ENCODE data around the gene CFAP300. TPM values are rescaled to one million over a fixed set of nuclear protein-coding genes. Genes with fewer than 3 reads are reported as not detected.
A peak's percentile ranks its signal among the peaks of the same experiment; 100 is the strongest.

CFAP300 gene
- total RNA-seq, 1 donor from 2014 or later, result 1.7 TPM

DNA sequence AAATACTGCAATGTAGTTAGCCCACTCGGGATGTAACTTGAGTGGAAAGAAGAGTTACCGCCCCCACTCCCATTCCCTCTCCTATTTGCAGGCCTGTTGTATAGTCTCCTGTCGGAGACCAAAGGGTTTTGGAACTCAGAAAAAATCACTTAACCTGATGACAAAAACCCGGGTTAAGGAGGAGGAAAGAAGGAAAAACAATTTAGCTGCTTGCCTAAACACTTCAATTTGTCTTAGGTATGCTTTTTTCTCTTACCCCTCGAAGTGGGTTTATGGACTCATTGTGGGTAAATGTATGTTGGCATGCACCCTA lies 65.2 kb downstream of the CFAP300 start:
- H3K27me3 ChIP-seq, result no peaks in the 10 kb centered on the region
- intact Hi-C loops (cut with DNase I), result no loop called here
- no peaks in the 10 kb centered on the region for H3K36me3 ChIP-seq
- H3K9me3 ChIP-seq, result no peaks in the 10 kb centered on the region
- TF ChIP-seq POLR2AphosphoS5 (IDR thresholded peaks at IDR 0.05; ENCODE audit: insufficient read depth in 1 of 2, low read depth in 1 of 2), result no peak
- TF ChIP-seq, protein P1, sequence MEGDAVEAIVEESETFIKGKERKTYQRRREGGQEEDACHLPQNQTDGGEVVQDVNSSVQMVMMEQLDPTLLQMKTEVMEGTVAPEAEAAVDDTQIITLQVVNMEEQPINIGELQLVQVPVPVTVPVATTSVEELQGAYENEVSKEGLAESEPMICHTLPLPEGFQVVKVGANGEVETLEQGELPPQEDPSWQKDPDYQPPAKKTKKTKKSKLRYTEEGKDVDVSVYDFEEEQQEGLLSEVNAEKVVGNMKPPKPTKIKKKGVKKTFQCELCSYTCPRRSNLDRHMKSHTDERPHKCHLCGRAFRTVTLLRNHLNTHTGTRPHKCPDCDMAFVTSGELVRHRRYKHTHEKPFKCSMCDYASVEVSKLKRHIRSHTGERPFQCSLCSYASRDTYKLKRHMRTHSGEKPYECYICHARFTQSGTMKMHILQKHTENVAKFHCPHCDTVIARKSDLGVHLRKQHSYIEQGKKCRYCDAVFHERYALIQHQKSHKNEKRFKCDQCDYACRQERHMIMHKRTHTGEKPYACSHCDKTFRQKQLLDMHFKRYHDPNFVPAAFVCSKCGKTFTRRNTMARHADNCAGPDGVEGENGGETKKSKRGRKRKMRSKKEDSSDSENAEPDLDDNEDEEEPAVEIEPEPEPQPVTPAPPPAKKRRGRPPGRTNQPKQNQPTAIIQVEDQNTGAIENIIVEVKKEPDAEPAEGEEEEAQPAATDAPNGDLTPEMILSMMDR (IDR thresholded peaks at IDR 0.05), result no peak
- no peak for TF ChIP-seq POLR2A (IDR thresholded peaks at IDR 0.05)
- peak overlapping the region; percentile 99 for H3K27ac ChIP-seq
- H3K4me1 ChIP-seq, result peaks cover 59% of the 10 kb centered on the region
- no peak for DNase-seq (ENCODE audit: extremely low spot score in 2 of 2)
- peak overlapping the region; percentile 88 for H3K4me3 ChIP-seq

DNA sequence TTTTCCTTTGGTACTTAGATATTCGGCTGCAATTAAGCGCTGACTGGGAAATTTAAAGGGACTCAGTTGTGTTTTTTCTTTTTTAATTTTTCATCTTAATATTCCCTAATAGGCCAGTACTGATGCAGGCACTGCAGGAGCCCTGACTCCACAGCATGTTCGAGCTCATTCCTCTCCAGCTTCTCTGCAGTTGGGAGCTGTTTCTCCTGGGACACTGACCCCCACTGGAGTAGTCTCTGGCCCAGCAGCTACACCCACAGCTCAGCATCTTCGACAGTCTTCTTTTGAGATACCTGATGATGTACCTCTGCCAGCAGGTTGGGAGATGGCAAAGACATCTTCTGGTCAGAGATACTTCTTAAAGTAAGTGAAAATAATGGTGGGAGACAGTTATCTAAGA lies 66.8 kb downstream of the CFAP300 start:
- intact Hi-C loops (cut with DNase I), result no loop called here
- no peaks in the 10 kb centered on the region for H3K36me3 ChIP-seq

DNA sequence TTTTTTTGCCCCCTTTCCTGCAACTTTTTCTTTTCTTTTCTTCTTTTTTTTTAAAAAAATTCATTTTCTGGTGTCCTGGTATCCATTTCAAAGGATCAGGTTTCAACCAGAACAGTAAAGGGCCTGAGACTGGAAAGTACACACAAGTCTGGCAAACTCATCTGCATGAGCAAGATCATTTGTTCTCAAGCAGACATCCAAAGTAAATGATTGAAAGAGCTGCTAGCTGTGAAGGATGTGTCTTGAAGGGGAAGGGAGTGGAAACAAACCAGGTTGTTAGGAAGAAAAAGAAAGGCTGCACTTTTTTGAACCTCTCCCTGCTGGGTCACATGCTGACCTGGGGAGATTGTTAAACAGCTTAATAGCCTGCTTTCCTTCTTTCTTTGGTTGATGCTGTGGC lies 68.3 kb downstream of the CFAP300 start:
- TF ChIP-seq, protein P1 (IDR thresholded peaks at IDR 0.05), result no peak
- TF ChIP-seq POLR2AphosphoS5 (IDR thresholded peaks at IDR 0.05; ENCODE audit: insufficient read depth in 1 of 2, low read depth in 1 of 2) (no peak), POLR2A (IDR thresholded peaks at IDR 0.05) (no peak)
- no peaks in the 10 kb centered on the region for H3K36me3 ChIP-seq
- H3K4me1 ChIP-seq, result peaks cover 77% of the 10 kb centered on the region
- peak overlapping the region; percentile 9 for H3K27ac ChIP-seq
- no peak overlapping the region for H3K4me3 ChIP-seq
- intact Hi-C loops (cut with DNase I), result no loop called here
- no peaks in the 10 kb centered on the region for H3K9me3 ChIP-seq
- DNase-seq (ENCODE audit: extremely low spot score in 2 of 2), result no peak
- no peaks in the 10 kb centered on the region for H3K27me3 ChIP-seq

More for the DNA sequence above, 66.8 kb downstream of the CFAP300 start:
- H3K9me3 ChIP-seq, result no peaks in the 10 kb centered on the region
- TF ChIP-seq POLR2AphosphoS5 (IDR thresholded peaks at IDR 0.05; ENCODE audit: insufficient read depth in 1 of 2, low read depth in 1 of 2) (no peak), POLR2A (IDR thresholded peaks at IDR 0.05) (no peak)
- TF ChIP-seq, protein P1 (IDR thresholded peaks at IDR 0.05), result no peak
- H3K27me3 ChIP-seq, result no peaks in the 10 kb centered on the region
- DNase-seq (ENCODE audit: extremely low spot score in 2 of 2), result no peak
- peak overlapping the region; percentile 99 for H3K27ac ChIP-seq
- H3K4me1 ChIP-seq, result peaks cover 68% of the 10 kb centered on the region
- no peak overlapping the region for H3K4me3 ChIP-seq

DNA sequence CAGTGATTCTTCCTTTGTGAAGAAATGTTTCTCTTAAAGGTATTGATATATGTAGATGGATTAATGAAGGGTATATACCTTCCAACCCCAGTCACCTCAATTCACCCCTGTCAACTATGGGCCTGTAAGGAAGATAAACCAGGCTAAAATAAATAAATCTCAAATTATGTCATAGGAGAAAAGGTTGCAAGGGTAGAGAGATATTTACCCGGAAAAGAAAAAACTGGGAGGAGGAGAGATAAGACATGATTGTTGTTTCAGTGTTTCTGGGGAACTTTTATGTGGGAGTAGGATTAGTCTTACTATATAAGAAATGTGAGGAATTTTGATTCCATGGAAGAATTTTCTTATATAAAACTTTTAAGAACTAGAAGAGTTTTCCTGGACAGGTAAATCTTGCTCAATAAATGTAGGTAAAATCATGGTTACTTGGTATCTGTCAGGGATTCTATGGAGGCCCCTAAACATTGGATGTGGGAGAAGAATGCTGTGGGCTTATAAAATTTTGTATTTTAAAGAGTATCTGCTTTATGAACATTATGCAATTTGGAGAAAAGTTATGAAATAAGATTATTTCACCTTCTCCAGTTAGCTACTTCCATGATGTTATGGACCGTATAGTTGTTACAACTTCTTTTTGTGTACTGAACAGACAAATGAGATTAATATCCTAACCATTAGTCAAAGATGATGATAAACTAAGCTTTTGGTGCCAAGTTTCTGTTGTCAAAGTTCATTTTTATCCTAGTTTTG lies 69.4 kb downstream of the CFAP300 start:
- no peak overlapping the region for H3K27ac ChIP-seq
- intact Hi-C loops (cut with DNase I), result no loop called here
- TF ChIP-seq, protein P1 (IDR thresholded peaks at IDR 0.05), result no peak
- no peak for TF ChIP-seq POLR2AphosphoS5 (IDR thresholded peaks at IDR 0.05; ENCODE audit: insufficient read depth in 1 of 2, low read depth in 1 of 2)
- TF ChIP-seq POLR2A (IDR thresholded peaks at IDR 0.05), result no peak

DNA sequence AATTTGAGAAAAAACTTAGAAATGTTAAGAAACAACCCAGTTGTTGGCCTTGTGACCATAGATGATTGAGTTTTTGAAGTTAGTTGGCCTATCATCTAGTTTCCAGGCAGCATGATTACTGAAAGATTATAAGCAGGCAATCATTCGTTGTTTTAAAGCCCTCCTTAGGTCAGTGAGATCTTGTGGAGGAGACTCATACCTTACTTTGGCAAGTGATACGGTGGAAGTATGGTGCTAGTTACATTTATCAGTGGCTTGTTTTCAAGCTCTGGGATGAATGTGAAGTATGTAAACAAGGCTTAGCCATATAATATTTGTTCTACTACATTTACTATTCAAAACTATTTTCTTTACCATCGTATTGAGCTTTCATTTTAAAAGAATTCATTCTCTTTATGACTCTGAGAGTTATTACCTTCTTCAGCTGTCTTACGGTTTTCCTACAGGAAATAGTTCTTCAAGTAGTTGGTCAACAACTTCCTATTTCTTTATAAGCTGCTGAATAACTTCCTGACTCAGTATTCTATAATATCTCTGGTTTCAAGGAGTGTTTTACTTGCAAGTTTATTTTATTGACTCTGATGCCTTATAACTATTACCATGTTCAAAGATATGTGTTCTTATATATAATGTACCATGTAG lies 70.4 kb downstream of the CFAP300 start:
- no peak overlapping the region for H3K4me3 ChIP-seq
- H3K36me3 ChIP-seq, result no peaks in the 10 kb centered on the region
- no peaks in the 10 kb centered on the region for H3K9me3 ChIP-seq
- TF ChIP-seq POLR2AphosphoS5 (IDR thresholded peaks at IDR 0.05; ENCODE audit: insufficient read depth in 1 of 2, low read depth in 1 of 2), result no peak
- TF ChIP-seq POLR2A (IDR thresholded peaks at IDR 0.05), result no peak
- TF ChIP-seq, protein P1 (IDR thresholded peaks at IDR 0.05), result no peak
- H3K27ac ChIP-seq, result no peak overlapping the region
- H3K4me1 ChIP-seq, result peaks cover 88% of the 10 kb centered on the region
- no peaks in the 10 kb centered on the region for H3K27me3 ChIP-seq
- DNase-seq (ENCODE audit: extremely low spot score in 2 of 2), result no peak
- intact Hi-C loops (cut with DNase I), result no loop called here

More for the DNA sequence above, 69.4 kb downstream of the CFAP300 start:
- Histone ChIP-seq H3K9me3 (no peaks in the 10 kb centered on the region), H3K4me1 (peaks cover 88% of the 10 kb centered on the region), H3K36me3 (no peaks in the 10 kb centered on the region), H3K27me3 (no peaks in the 10 kb centered on the region), H3K4me3 (no peak overlapping the region)
- no peak for DNase-seq (ENCODE audit: extremely low spot score in 2 of 2)
